Measurements from ENCODE around the gene SLC25A44.

Gene SLC25A44

DNA sequence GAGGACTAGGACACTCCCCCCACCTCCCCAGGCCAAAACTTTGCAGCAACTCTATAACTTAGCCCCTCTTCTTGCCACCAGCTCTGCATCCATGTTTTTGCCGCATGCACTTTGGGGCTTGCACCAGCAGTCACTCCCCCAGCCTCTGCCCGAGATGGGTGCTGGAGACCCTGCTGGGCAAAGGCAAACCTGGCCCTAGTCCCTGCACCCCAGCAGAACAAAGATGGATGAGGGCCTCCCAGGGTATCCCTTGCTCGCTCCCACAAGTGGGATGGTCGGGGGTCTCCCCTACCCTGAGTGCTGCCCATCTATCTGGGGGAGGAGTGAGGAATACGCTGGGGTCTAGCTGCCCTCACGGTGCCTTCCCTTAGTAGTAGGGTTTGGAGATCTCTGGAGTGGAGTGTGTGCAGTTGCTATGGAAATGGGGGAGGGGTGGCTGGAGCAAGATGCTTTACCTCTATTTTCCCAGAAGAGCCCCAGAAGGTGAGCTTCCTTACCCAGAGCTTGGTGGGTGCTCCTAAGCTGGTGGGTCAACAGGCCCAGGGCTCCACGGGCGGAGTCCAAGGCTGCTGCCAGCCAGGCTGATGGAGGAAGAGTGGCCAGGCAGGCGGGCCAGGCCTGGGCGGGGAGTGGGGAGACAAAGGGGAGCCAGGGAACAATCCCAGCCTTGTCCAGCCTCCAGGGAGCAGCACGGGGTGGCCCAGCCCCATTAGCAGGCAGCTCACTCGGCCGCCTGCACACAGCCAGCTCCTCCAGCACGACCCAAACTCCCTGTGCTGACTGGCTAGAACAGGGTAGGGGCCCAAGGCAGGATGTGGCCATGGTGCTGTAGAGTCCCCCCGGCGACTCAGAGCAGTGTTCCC lies 53.8 kb downstream of the SLC25A44 start, which contains the start of gene PAQR6:
Gene PAQR6 (minus strand): TSS at position 597 of the 863 bp plus-strand sequence. CDS start 1,325 bp downstream, outside the sequence.
- Histone ChIP-seq H3K36me3 (ENCODE audit: control insufficient read depth, insufficient read depth, low read length) (peaks cover 24% of the 10 kb centered on the region), H3K9me3 (ENCODE audit: control insufficient read depth, low read length) (no peaks in the 10 kb centered on the region), H3K27me3 (ENCODE audit: control insufficient read depth, insufficient read depth, low read length, poor library complexity, severe bottlenecking) (peaks cover 11% of the 10 kb centered on the region), H3K4me1 (ENCODE audit: control insufficient read depth, insufficient read depth, low read length) (peaks cover 15% of the 10 kb centered on the region), H3K27ac (ENCODE audit: insufficient read depth, low read depth, low read length, poor library complexity, severe bottlenecking) (no peak within 1 kb of the TSS), H3K4me3 (ENCODE audit: insufficient read depth, low read depth, low read length) (no peak within 1 kb of the TSS)
- WGBS, 2 experiments: 74 to 77% methylated on average over 16 of the region's 16 CpGs

GRCh38 chr1:156248323-156248683 lies 54.4 kb downstream of the SLC25A44 start:
- peaks cover 15% of the 10 kb centered on the region for H3K4me1 ChIP-seq (ENCODE audit: control insufficient read depth, insufficient read depth, low read length)
- peaks cover 11% of the 10 kb centered on the region for H3K27me3 ChIP-seq (ENCODE audit: control insufficient read depth, insufficient read depth, low read length, poor library complexity, severe bottlenecking)
- peaks cover 30% of the 10 kb centered on the region for H3K36me3 ChIP-seq (ENCODE audit: control insufficient read depth, insufficient read depth, low read length)
- 91 to 97% methylated on average over 3 of the region's 4 CpGs for WGBS, 2 experiments
- H3K9me3 ChIP-seq (ENCODE audit: control insufficient read depth, low read length): no peaks in the 10 kb centered on the region
- no peak overlapping the region for H3K4me3 ChIP-seq (ENCODE audit: insufficient read depth, low read depth, low read length)
- no peak overlapping the region for H3K27ac ChIP-seq (ENCODE audit: insufficient read depth, low read depth, low read length, poor library complexity, severe bottlenecking)

- Histone ChIP-seq H3K27ac (ENCODE audit: insufficient read depth, low read depth, low read length, poor library complexity, severe bottlenecking) (no peak overlapping the region), H3K4me3 (ENCODE audit: insufficient read depth, low read depth, low read length) (no peak overlapping the region), H3K9me3 (ENCODE audit: control insufficient read depth, low read length) (no peaks in the 10 kb centered on the region), H3K36me3 (ENCODE audit: control insufficient read depth, insufficient read depth, low read length) (peaks cover 40% of the 10 kb centered on the region), H3K27me3 (ENCODE audit: control insufficient read depth, insufficient read depth, low read length, poor library complexity, severe bottlenecking) (peaks cover 11% of the 10 kb centered on the region), H3K4me1 (ENCODE audit: control insufficient read depth, insufficient read depth, low read length) (peaks cover 15% of the 10 kb centered on the region)
- 92 to 95% methylated on average over 5 of the region's 5 CpGs for WGBS, 2 experiments
These were observed 55.7 kb downstream of the SLC25A44 start for GRCh38 chr1:156249593-156249992.

DNA sequence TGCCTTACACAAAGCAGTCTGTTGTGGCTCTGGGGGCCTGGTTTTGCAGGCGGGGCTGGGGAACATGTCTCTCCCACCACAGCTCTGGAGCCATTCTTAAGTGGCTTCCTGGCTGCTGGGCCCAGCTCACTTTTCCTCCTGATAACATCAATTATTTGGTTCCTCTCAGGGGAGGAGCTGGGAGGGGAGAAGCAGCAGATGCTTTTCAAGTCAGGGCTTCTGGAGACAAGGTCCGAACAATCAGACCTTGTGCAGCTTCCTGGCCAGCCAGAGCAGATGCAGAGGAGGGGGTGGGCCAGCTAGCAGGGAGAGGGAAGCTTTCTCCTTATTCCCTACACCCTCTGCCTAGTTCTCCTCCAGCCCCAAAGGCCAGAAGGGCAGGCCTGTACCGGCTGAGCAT lies 57.6 kb downstream of the SLC25A44 start:
- Histone ChIP-seq H3K27me3 (ENCODE audit: control insufficient read depth, insufficient read depth, low read length, poor library complexity, severe bottlenecking) (no peaks in the 10 kb centered on the region), H3K9me3 (ENCODE audit: control insufficient read depth, low read length) (no peaks in the 10 kb centered on the region), H3K27ac (ENCODE audit: insufficient read depth, low read depth, low read length, poor library complexity, severe bottlenecking) (no peak overlapping the region), H3K4me1 (ENCODE audit: control insufficient read depth, insufficient read depth, low read length) (peaks cover 15% of the 10 kb centered on the region), H3K4me3 (ENCODE audit: insufficient read depth, low read depth, low read length) (no peak overlapping the region), H3K36me3 (ENCODE audit: control insufficient read depth, insufficient read depth, low read length) (peaks cover 45% of the 10 kb centered on the region)
- WGBS, 2 experiments: 97 to 98% methylated on average over 3 of the region's 3 CpGs

- no peaks in the 10 kb centered on the region for H3K9me3 ChIP-seq (ENCODE audit: control insufficient read depth, low read length)
- H3K4me3 ChIP-seq (ENCODE audit: insufficient read depth, low read depth, low read length): no peak overlapping the region
- H3K36me3 ChIP-seq (ENCODE audit: control insufficient read depth, insufficient read depth, low read length): peaks cover 57% of the 10 kb centered on the region
- H3K27me3 ChIP-seq (ENCODE audit: control insufficient read depth, insufficient read depth, low read length, poor library complexity, severe bottlenecking): no peaks in the 10 kb centered on the region
- no peak overlapping the region for H3K27ac ChIP-seq (ENCODE audit: insufficient read depth, low read depth, low read length, poor library complexity, severe bottlenecking)
- 95 to 97% methylated on average over 3 of the region's 3 CpGs for WGBS, 2 experiments
- no peaks in the 10 kb centered on the region for H3K4me1 ChIP-seq (ENCODE audit: control insufficient read depth, insufficient read depth, low read length)
These were observed 59.7 kb downstream of the SLC25A44 start for GRCh38 chr1:156253634-156254033.

- H3K4me3 ChIP-seq (ENCODE audit: insufficient read depth, low read depth, low read length): no peak overlapping the region
- no peaks in the 10 kb centered on the region for H3K27me3 ChIP-seq (ENCODE audit: control insufficient read depth, insufficient read depth, low read length, poor library complexity, severe bottlenecking)
- 96 to 98% methylated on average over 2 of the region's 2 CpGs for WGBS, 2 experiments
- no peak overlapping the region for H3K27ac ChIP-seq (ENCODE audit: insufficient read depth, low read depth, low read length, poor library complexity, severe bottlenecking)
- H3K36me3 ChIP-seq (ENCODE audit: control insufficient read depth, insufficient read depth, low read length): peaks cover 58% of the 10 kb centered on the region
- no peaks in the 10 kb centered on the region for H3K9me3 ChIP-seq (ENCODE audit: control insufficient read depth, low read length)
- no peaks in the 10 kb centered on the region for H3K4me1 ChIP-seq (ENCODE audit: control insufficient read depth, insufficient read depth, low read length)
These were observed 63.8 kb downstream of the SLC25A44 start for GRCh38 chr1:156257711-156258110.

GRCh38 chr1:156258859-156259258 lies 65.0 kb downstream of the SLC25A44 start:
- no peaks in the 10 kb centered on the region for H3K27me3 ChIP-seq (ENCODE audit: control insufficient read depth, insufficient read depth, low read length, poor library complexity, severe bottlenecking)
- WGBS, 2 experiments: 95% methylated on average over 8 of the region's 8 CpGs
- no peaks in the 10 kb centered on the region for H3K9me3 ChIP-seq (ENCODE audit: control insufficient read depth, low read length)
- peaks cover 56% of the 10 kb centered on the region for H3K36me3 ChIP-seq (ENCODE audit: control insufficient read depth, insufficient read depth, low read length)
- H3K4me1 ChIP-seq (ENCODE audit: control insufficient read depth, insufficient read depth, low read length): no peaks in the 10 kb centered on the region
- no peak overlapping the region for H3K4me3 ChIP-seq (ENCODE audit: insufficient read depth, low read depth, low read length)
- no peak overlapping the region for H3K27ac ChIP-seq (ENCODE audit: insufficient read depth, low read depth, low read length, poor library complexity, severe bottlenecking)

DNA sequence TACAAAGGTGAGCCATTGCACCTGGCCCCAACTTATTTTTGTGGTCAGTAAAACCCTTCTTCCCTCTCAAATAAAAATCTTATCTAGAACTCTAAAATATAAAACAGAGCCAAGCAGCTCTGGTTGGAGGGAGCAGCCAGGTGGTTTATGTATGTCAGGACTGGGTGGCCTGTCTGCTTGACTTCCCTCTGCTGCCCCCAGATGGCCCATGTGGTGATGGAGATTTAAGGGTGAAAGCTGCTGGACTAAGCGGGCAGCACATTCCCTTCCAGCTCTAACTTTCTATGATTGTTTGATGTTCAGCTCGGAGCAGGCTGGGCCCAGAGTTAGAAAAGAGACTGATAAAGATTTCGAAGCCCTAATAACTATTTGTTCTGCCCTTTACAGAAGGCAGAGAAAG lies 65.9 kb downstream of the SLC25A44 start:
- no peaks in the 10 kb centered on the region for H3K9me3 ChIP-seq (ENCODE audit: control insufficient read depth, low read length)
- H3K27ac ChIP-seq (ENCODE audit: insufficient read depth, low read depth, low read length, poor library complexity, severe bottlenecking): no peak overlapping the region
- no peaks in the 10 kb centered on the region for H3K27me3 ChIP-seq (ENCODE audit: control insufficient read depth, insufficient read depth, low read length, poor library complexity, severe bottlenecking)
- no peaks in the 10 kb centered on the region for H3K4me1 ChIP-seq (ENCODE audit: control insufficient read depth, insufficient read depth, low read length)
- 93 to 98% methylated on average over 3 of the region's 3 CpGs for WGBS, 2 experiments
- peaks cover 57% of the 10 kb centered on the region for H3K36me3 ChIP-seq (ENCODE audit: control insufficient read depth, insufficient read depth, low read length)
- H3K4me3 ChIP-seq (ENCODE audit: insufficient read depth, low read depth, low read length): no peak overlapping the region

GRCh38 chr1:156260896-156261295 lies 67.0 kb downstream of the SLC25A44 start:
- peaks cover 63% of the 10 kb centered on the region for H3K36me3 ChIP-seq (ENCODE audit: control insufficient read depth, insufficient read depth, low read length)
- no peaks in the 10 kb centered on the region for H3K27me3 ChIP-seq (ENCODE audit: control insufficient read depth, insufficient read depth, low read length, poor library complexity, severe bottlenecking)
- WGBS, 2 experiments: 93 to 98% methylated on average over 2 of the region's 2 CpGs
- H3K9me3 ChIP-seq (ENCODE audit: control insufficient read depth, low read length): no peaks in the 10 kb centered on the region
- H3K4me3 ChIP-seq (ENCODE audit: insufficient read depth, low read depth, low read length): no peak overlapping the region
- H3K4me1 ChIP-seq (ENCODE audit: control insufficient read depth, insufficient read depth, low read length): no peaks in the 10 kb centered on the region
- no peak overlapping the region for H3K27ac ChIP-seq (ENCODE audit: insufficient read depth, low read depth, low read length, poor library complexity, severe bottlenecking)
